IPS-11a (cell line): ENCODE data around the gene MS4A4A.
"Not testable (repeated sequence)": the region's sequence is repeated elsewhere in the genome, so short reads cannot be mapped to it uniquely, and the experiment has no call there.

Experiments used
- H3K4me3 ChIP-seq: one replicate; pipeline ENCODE4 v1.5.1; 2013; ENCODE audit warnings: low read depth, low read length, control low read depth

Gene MS4A4A

DNA sequence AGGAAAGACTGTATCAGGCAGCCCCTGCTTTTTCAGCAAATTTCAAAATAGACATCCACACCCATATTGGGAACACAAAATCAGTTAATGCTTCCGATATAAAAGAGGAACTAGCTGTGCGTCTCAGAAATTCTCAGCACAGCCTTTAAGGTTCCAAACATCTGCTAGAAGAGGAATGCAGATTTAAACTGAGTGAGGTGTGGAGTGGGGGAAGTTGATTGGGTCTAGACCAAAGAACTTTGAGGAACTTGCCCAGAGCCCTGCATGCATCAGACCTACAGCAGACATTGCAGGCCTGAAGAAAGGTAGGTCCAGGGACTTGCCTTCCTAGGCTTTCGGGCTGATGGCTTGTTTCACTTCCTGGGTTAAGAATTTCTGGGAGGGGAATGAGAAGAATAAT, at the start of gene MS4A4A:
TSS of gene MS4A4A (plus strand) at position 255 of the 400 bp plus-strand sequence. CDS start at position 265, 10 bp downstream.
- H3K4me3 ChIP-seq, result no peak within 1 kb of the TSS

DNA sequence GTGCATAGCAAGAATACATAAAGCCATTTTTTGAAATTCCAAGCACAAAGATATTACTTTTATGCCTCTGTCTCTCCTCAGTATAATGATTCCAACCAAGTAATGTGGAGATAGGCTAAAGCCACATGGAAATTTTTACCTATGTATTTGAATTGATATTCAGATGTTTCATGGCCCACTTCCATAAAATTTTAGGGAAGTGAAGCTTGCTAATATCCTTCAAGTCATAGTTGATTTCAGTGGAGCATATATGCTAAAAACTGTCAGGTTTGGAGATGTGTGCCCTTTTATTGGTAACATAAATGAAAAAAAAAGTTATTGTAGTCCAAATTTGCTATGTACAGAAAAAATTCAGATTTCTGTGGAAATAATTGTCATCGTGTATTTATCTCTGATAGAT, 49.8 kb upstream of the MS4A4A start:
- no peak overlapping the region for H3K4me3 ChIP-seq

- no peak overlapping the region for H3K4me3 ChIP-seq
Observed at GRCh38 chr11:60235321-60235720, 45.1 kb upstream of the MS4A4A start.

GRCh38 chr11:60240662-60241061, 39.8 kb upstream of the MS4A4A start:
- no peak overlapping the region for H3K4me3 ChIP-seq

DNA sequence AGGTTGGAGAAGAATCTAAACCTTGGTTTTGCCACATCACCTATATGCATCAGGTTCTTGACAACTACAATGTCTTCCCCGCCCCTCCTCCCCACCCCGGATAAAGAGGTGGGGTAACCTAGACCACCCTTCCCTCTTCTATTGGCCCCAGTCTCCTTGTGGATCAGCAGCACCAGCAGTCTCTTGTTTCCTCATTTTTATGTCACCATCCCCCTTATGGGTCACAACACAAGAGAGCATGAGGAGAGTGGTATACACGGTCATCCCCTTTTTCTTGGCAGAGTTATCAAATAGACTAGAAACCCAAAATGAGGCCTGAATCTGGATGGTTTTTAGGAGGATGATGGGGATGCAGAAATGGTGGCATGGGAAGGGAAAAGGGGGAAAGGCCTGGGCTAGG, 38.7 kb upstream of the MS4A4A start:
- H3K4me3 ChIP-seq, result no peak overlapping the region

DNA sequence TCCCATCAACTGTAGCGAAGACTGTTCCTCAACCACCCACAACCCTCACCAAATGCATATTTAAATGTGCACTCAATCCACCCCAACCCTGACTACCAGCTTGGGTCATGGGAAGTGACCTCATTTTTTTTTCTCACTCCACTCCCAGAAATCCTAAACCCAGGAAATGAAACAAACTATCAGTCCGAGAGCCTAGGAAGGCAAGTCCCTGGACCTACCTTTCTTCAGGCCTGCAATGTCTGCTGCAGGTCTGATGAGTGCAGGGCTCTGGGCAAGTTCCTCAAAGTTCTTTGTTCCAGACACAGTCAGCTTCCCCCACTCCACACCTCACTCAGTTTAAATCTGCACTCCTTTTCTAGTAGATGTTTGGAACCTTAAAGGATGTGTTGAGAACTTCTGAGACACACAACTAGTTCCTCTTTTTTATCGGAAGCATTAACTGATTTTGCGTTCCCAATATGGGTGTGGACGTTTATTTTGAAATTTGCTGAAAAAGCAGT, 37.7 kb upstream of the MS4A4A start, which contains the start of gene MS4A4E:
TSS of gene MS4A4E (minus strand) at position 398 of the 500 bp plus-strand sequence. CDS start 13,082 bp downstream, outside the sequence.
- H3K4me3 ChIP-seq, result no peak within 1 kb of the TSS

DNA sequence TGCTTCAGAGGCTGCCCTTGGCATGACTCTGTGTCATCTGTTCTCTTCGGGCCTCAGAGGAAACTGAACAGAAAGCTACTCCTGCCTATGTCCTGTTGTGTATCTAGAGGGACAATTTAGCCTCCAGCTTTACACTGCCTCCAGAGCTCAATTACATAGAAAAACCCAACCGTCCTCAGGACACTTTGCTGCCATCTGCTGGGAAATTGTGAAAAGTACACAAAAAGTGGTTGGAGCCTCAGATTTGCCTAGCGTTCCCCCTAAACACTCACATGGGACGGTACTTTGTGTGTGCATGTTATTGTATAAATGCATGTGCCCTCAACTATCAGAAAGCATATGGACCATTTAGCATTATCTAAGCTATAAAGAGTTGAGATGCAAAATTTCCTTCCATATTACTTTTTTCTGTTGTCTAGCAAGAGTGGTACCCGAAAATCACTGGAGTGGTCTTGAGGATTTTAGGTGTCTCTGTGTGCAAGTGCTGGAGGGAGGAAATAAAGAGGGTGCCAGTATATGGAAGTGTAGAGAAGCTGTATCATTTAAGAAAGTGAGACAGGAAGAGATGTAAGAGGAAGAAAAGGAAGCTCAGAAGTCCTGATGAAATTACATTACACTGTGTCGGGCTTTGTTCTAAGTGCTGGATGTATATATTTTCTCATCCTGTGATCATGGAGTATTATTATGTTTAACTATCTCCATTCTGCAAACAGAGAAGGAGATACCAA, 28.8 kb upstream of the MS4A4A start:
- no peak overlapping the region for H3K4me3 ChIP-seq

- no peak overlapping the region for H3K4me3 ChIP-seq
Observed at GRCh38 chr11:60252213-60253108, 28.0 kb upstream of the MS4A4A start.

GRCh38 chr11:60257956-60258722, 22.3 kb upstream of the MS4A4A start:
- H3K4me3 ChIP-seq, result no peak overlapping the region

GRCh38 chr11:60261014-60261413, 19.5 kb upstream of the MS4A4A start:
- no peak overlapping the region for H3K4me3 ChIP-seq

- no peak overlapping the region for H3K4me3 ChIP-seq
Observed at GRCh38 chr11:60263402-60263801, 17.1 kb upstream of the MS4A4A start.

DNA sequence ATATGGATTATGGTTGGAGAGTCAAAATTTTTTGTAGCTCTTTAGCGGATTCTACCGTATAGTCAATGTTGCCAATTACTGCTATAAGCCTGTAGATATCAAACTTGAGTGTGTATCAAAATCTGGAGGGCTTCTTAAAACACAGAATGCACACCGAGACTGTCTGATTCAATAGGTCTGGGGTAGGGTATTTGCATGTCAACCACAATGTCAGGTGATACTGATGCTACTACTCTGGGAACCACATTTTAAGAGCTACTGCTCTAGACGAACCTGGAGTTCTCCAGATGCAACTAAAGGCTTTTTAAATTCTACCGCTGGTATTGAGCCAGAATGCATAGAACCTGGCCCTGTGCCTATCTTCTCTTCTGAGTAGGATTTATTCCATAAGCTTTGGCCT, 15.8 kb upstream of the MS4A4A start:
- H3K4me3 ChIP-seq, result no peak overlapping the region

DNA sequence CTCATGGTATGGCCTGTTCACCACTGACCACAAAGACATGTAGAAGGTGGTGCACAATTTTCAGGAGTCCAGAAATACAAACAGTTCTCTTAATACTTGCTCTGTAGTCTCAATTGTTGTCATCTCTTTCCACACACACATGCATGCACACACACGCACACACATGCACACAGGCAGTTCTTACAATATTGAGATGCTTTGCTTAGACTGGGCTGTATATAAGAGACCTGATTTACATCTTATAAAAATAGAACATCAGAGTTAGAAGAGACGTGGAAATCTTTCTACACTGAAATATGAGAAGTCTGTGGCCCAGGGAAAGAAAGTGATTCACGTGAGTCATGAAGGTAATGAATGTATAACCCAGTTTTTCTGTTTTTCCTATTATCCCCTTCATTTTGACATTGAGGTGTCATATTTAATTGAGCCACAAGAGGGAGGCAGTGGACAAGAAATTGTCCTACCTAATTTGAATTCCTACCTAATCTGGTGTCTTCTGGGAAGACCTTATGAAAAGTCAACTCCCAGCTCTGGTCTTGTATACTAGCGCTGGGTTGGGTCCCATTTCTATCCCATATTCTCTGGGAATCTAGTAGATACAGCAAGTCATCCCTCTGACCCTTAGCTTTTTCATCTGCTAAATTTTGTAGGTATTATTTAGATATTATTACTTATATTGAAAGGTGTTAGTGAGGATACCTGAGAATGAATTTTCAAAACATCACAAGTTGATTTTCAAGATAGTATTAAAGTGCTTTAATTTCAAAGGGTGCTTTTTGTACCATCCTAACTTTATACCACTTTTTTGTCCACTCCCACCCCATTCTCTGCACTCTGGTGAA, 14.9 kb upstream of the MS4A4A start:
- H3K4me3 ChIP-seq, result no peak overlapping the region

GRCh38 chr11:60274416-60274815, 6.0 kb upstream of the MS4A4A start:
- no peak overlapping the region for H3K4me3 ChIP-seq

GRCh38 chr11:60281485-60281884, 1.0 kb downstream of the MS4A4A start:
- H3K4me3 ChIP-seq, result no peak overlapping the region

GRCh38 chr11:60282286-60282685, 1.8 kb downstream of the MS4A4A start:
- no peak overlapping the region for H3K4me3 ChIP-seq

DNA sequence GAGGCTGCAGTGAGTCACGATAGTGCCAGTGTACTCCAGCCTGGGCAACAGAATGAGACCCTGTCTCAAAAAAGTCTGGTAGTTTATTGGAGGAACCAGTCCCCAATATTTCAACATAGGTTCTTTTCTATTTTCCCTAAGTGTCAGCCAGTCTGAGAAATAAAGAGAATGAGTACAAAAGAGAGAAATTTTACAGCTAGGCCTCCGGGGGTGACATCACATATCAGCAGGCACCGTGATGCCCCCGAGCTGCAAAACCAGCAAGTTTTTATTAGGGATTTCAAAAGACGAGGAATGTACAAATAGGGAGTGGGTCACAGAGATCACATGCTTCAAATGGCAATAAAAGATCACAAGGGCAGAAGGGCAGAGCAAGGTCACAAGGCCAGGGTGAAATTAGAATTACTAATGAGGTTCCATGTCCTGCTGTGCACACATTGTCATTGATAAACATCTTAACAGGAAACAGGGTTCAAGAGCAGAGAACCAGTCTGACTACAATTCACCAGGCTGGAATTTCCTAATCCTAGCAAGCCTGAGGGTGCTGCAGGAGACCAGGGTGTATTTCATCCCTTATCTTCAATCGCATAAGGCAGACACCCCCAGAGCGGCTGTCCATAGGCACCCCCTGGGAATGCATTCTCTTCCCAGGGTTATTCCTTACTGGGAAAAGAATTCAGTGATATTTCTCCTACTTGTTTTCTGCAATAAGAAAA, 5.1 kb downstream of the MS4A4A start:
- H3K4me3 ChIP-seq, result not testable (repeated sequence)

- no peak overlapping the region for H3K4me3 ChIP-seq
Observed at GRCh38 chr11:60288531-60288930, 8.1 kb downstream of the MS4A4A start.

DNA sequence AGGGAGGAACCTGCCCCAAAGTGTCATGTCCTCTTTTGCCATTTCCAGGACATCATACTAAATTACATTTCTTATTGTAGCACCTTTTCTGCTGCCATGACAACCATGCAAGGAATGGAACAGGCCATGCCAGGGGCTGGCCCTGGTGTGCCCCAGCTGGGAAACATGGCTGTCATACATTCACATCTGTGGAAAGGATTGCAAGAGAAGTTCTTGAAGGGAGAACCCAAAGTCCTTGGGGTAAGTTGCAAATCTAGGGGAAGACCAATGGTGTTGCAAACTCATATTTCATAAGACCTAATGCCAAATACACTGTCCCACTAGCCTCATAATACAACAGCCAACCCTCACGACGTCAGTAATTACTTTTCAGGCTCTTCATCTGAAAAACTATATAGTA, 11.7 kb downstream of the MS4A4A start:
- H3K4me3 ChIP-seq, result no peak overlapping the region
